ENCODE results near the gene GPX5. TPM values are rescaled to one million over a fixed set of nuclear protein-coding genes. Genes with fewer than 3 reads are reported as not detected.
"Not testable (repeated sequence)": the region's sequence is repeated elsewhere in the genome, so short reads cannot be mapped to it uniquely, and the experiment has no call there.

The GPX5 gene
- total RNA-seq, 1 donor from 2014 or later, result not detected

GRCh38 chr6:28506807-28507475, 18.7 kb upstream of the GPX5 start:
- no peak for TF ChIP-seq CTCF (IDR thresholded peaks at IDR 0.05; ENCODE audit: insufficient read depth, low read length, poor library complexity, severe bottlenecking)

GRCh38 chr6:28511628-28512300, 13.9 kb upstream of the GPX5 start:
- DNase-seq (ENCODE audit: low read depth), result no peak
- Histone ChIP-seq H3K4me3 (ENCODE audit: low read depth, low read length) (no peak overlapping the region), H3K27me3 (ENCODE audit: control insufficient read depth, insufficient read depth, low read length) (peaks cover 10% of the 10 kb centered on the region), H3K36me3 (ENCODE audit: control insufficient read depth, insufficient read depth, low read length) (no peaks in the 10 kb centered on the region)
- TF ChIP-seq CTCF (IDR thresholded peaks at IDR 0.05; ENCODE audit: insufficient read depth, low read length, poor library complexity, severe bottlenecking), result no peak

More at GRCh38 chr6:28506807-28507475, 18.7 kb upstream of the GPX5 start:
- no peaks in the 10 kb centered on the region for H3K27me3 ChIP-seq (ENCODE audit: control insufficient read depth, insufficient read depth, low read length)
- H3K4me3 ChIP-seq (ENCODE audit: low read depth, low read length), result no peak overlapping the region
- no peaks in the 10 kb centered on the region for H3K36me3 ChIP-seq (ENCODE audit: control insufficient read depth, insufficient read depth, low read length)
- DNase-seq (ENCODE audit: low read depth), result no peak

GRCh38 chr6:28512387-28512786, 13.3 kb upstream of the GPX5 start:
- not testable (repeated sequence) for H3K36me3 ChIP-seq (ENCODE audit: control insufficient read depth, insufficient read depth, low read length); H3K4me3 ChIP-seq (ENCODE audit: low read depth, low read length); DNase-seq (ENCODE audit: low read depth)
- peaks cover 10% of the 10 kb centered on the region for H3K27me3 ChIP-seq (ENCODE audit: control insufficient read depth, insufficient read depth, low read length)

GRCh38 chr6:28515676-28516075, 10.0 kb upstream of the GPX5 start, which contains the start of gene GPX6:
Gene GPX6, minus strand, starts transcription at chr6:28515793. Its CDS starts 50 bp downstream, at chr6:28515743.
- H3K27me3 ChIP-seq (ENCODE audit: control insufficient read depth, insufficient read depth, low read length), result peaks cover 12% of the 10 kb centered on the region
- no peak within 1 kb of the TSS for H3K4me3 ChIP-seq (ENCODE audit: low read depth, low read length)
- no peaks in the 10 kb centered on the region for H3K36me3 ChIP-seq (ENCODE audit: control insufficient read depth, insufficient read depth, low read length)
- no peak for TF ChIP-seq CTCF (IDR thresholded peaks at IDR 0.05; ENCODE audit: insufficient read depth, low read length, poor library complexity, severe bottlenecking)
- no peak for DNase-seq (ENCODE audit: low read depth)

GRCh38 chr6:28517964-28518363, 7.7 kb upstream of the GPX5 start:
- Histone ChIP-seq H3K36me3 (ENCODE audit: control insufficient read depth, insufficient read depth, low read length) (no peaks in the 10 kb centered on the region), H3K27me3 (ENCODE audit: control insufficient read depth, insufficient read depth, low read length) (peaks cover 12% of the 10 kb centered on the region), H3K4me3 (ENCODE audit: low read depth, low read length) (no peak overlapping the region)
- no peak for DNase-seq (ENCODE audit: low read depth)
- no peak for TF ChIP-seq CTCF (IDR thresholded peaks at IDR 0.05; ENCODE audit: insufficient read depth, low read length, poor library complexity, severe bottlenecking)

GRCh38 chr6:28522594-28523240, 3.0 kb upstream of the GPX5 start:
- no peak for TF ChIP-seq CTCF (IDR thresholded peaks at IDR 0.05; ENCODE audit: insufficient read depth, low read length, poor library complexity, severe bottlenecking)
- no peak for DNase-seq (ENCODE audit: low read depth)
- Histone ChIP-seq H3K36me3 (ENCODE audit: control insufficient read depth, insufficient read depth, low read length) (no peaks in the 10 kb centered on the region), H3K27me3 (ENCODE audit: control insufficient read depth, insufficient read depth, low read length) (peaks cover 2% of the 10 kb centered on the region), H3K4me3 (ENCODE audit: low read depth, low read length) (no peak overlapping the region)
